Measurements from ENCODE around the gene ANXA7. TPM values are rescaled to one million over a fixed set of nuclear protein-coding genes. Genes with fewer than 3 reads are reported as not detected.
"Not testable (repeated sequence)": the region's sequence is repeated elsewhere in the genome, so short reads cannot be mapped to it uniquely, and the experiment has no call there.

ANXA7 gene
- total and polyA plus RNA-seq, 8 donors, result 63.7 to 118 (median 75.1) TPM

DNA sequence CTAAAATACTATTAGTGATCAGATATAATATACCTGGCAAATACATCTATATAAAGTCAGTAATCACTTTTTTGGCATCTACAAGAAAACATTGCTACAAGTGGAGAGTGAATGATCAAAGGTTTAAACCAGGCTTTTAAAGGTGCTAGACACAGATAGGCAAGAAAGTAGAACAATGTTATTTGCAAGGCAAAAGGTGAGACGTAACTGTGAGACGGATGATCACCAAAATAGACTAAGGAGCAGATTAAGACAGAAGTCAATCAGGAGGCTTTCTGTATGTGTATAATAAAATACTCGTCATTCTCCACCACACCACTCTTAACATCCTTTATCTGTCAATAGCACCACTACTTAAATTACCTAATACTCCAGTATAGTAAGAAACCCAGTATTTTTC lies 8.3 kb downstream of the ANXA7 start:
- intact Hi-C loops (cut with DNase I), result no loop called here

DNA sequence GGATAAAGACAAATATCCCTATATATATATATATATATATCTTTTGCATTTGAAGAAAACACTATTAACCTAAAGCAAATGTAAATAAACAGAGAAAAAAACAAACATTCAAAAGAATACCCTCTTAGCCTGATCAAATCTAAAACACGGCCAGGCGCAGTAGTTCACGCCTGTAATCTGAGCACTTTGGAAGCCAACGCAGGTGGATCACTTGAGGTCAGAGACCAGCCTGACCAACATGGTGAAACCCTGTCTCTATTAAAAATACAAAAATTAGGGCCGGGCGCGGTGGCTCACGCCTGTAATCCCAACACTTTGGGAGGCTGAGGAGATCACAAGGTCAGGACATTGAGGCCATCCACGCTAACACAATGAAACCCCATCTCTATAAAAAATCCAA lies 9.2 kb downstream of the ANXA7 start:
- Histone ChIP-seq H3K4me1 (peaks cover 0 to 21% of the 10 kb centered on the region in 2 donors), H3K36me3 (peaks cover 0 to 9% of the 10 kb centered on the region in 2 donors), H3K27ac (no peak overlapping the region), H3K9me3 (no peaks in the 10 kb centered on the region), H3K4me3 (no peak overlapping the region), H3K27me3 (no peaks in the 10 kb centered on the region)
- no peak for ATAC-seq
- intact Hi-C loops (cut with DNase I), result no loop called here
- no peak for DNase-seq
- TF ChIP-seq, protein P1, sequence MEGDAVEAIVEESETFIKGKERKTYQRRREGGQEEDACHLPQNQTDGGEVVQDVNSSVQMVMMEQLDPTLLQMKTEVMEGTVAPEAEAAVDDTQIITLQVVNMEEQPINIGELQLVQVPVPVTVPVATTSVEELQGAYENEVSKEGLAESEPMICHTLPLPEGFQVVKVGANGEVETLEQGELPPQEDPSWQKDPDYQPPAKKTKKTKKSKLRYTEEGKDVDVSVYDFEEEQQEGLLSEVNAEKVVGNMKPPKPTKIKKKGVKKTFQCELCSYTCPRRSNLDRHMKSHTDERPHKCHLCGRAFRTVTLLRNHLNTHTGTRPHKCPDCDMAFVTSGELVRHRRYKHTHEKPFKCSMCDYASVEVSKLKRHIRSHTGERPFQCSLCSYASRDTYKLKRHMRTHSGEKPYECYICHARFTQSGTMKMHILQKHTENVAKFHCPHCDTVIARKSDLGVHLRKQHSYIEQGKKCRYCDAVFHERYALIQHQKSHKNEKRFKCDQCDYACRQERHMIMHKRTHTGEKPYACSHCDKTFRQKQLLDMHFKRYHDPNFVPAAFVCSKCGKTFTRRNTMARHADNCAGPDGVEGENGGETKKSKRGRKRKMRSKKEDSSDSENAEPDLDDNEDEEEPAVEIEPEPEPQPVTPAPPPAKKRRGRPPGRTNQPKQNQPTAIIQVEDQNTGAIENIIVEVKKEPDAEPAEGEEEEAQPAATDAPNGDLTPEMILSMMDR (IDR thresholded peaks at IDR 0.05), result no peak

More for the DNA sequence above, 8.3 kb downstream of the ANXA7 start:
- Histone ChIP-seq H3K4me3 (no peak overlapping the region), H3K27me3 (no peaks in the 10 kb centered on the region), H3K36me3 (peaks cover 0 to 7% of the 10 kb centered on the region in 2 donors), H3K27ac (no peak overlapping the region), H3K4me1 (peaks cover 0 to 29% of the 10 kb centered on the region in 2 donors), H3K9me3 (no peaks in the 10 kb centered on the region)
- TF ChIP-seq, protein P1 (IDR thresholded peaks at IDR 0.05), result no peak
- no peak for DNase-seq
- ATAC-seq, result no peak

DNA sequence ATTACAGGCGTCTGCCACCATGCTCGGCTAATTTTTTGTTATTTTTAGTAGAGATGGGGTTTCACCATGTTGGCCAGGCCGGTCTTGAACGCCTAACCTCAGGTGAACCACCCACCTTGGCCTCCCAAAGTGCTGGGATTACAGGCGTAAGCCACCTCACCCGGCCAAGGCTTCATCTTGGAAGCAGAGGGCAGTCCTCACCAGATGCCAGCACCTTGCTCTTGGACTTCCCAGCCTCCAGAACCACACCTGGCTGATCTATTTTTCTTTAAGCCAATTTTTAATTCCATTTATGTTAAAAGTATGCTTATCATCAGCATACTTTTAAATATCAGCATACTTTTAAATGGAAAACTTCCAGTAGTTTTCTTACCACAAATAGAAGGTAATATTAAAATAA lies 12.2 kb downstream of the ANXA7 start:
- H3K27ac ChIP-seq, result no peak overlapping the region
- peaks cover 0 to 33% of the 10 kb centered on the region in 2 donors for H3K36me3 ChIP-seq
- TF ChIP-seq, protein P1 (IDR thresholded peaks at IDR 0.05), result no peak
- H3K27me3 ChIP-seq, result no peaks in the 10 kb centered on the region
- no peaks in the 10 kb centered on the region for H3K9me3 ChIP-seq
- peaks cover 0 to 3% of the 10 kb centered on the region in 2 donors for H3K4me1 ChIP-seq
- ATAC-seq (no peak), DNase-seq (no peak)
- intact Hi-C loops (cut with DNase I), result no loop called here
- H3K4me3 ChIP-seq, result no peak overlapping the region

DNA sequence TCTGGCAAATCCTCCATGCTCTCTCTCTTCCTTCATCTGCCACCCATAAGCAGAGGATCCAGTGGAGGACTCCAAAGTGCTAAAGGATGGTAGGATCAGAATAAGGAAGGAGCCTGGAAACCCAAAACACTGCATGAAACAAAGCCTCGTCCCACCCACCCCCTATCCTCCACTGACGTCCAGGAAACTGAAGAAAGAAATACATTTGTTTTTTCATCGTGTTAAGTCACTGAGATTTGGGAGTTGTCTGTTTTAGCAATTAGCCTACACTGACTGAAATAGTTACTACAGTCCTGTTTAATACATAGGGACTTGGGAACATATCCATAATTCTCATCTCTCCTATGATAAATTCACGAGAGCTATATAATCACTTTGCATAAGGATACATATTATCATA lies 14.8 kb downstream of the ANXA7 start:
- H3K36me3 ChIP-seq, result peaks cover 0 to 56% of the 10 kb centered on the region in 2 donors
- DNase-seq, result no peak
- intact Hi-C loops (cut with DNase I), result no loop called here
- no peak overlapping the region for H3K4me3 ChIP-seq
- no peak for ATAC-seq
- TF ChIP-seq, protein P1 (IDR thresholded peaks at IDR 0.05), result no peak
- H3K9me3 ChIP-seq, result no peaks in the 10 kb centered on the region
- no peaks in the 10 kb centered on the region for H3K4me1 ChIP-seq
- H3K27ac ChIP-seq, result no peak overlapping the region
- no peaks in the 10 kb centered on the region for H3K27me3 ChIP-seq

DNA sequence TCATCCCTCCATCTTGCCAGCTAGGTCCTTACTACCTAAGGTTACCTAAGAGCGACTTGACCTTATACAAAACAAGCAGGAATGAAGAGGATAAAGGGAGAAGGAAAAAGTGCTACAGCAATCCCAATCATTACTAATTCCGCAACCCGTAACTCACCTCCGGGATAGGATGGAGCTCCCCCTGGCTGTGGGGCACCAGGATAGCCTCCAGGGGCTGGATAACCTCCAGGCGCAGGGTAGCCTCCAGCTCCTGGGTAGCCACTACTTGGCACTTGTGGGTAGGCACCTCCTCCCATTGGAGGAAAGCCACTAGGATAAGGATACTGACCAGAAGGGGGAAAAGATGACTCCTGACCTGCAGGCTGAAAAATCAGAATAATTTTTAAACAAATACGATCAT lies 15.8 kb downstream of the ANXA7 start:
- intact Hi-C loops (cut with DNase I), result no loop called here
- Histone ChIP-seq H3K27ac (no peak overlapping the region), H3K9me3 (no peaks in the 10 kb centered on the region), H3K4me1 (no peaks in the 10 kb centered on the region), H3K4me3 (no peak overlapping the region), H3K27me3 (no peaks in the 10 kb centered on the region), H3K36me3 (peaks cover 0 to 56% of the 10 kb centered on the region in 2 donors)
- DNase-seq, result no peak
- TF ChIP-seq, protein P1 (IDR thresholded peaks at IDR 0.05), result no peak
- ATAC-seq, result no peak

DNA sequence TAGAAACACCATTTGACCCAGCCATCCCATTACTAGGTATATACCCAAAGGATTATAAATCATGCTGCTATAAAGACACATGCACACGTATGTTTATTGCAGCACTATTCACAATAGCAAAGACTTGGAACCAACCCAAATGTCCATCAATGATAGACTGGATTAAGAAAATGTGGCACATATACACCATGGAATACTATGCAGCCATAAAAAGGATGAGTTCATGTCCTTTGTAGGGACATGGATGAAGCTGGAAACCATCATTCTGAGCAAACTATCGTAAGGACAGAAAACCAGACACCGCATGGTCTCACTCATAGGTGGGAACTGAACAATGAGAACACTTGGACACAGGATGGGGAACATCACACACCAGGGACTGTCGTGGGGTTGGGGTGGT lies 19.5 kb downstream of the ANXA7 start:
- H3K27me3 ChIP-seq; intact Hi-C loops (cut with DNase I); H3K4me1 ChIP-seq; H3K27ac ChIP-seq; ATAC-seq; DNase-seq; H3K4me3 ChIP-seq; H3K9me3 ChIP-seq: not testable (repeated sequence)
- H3K36me3 ChIP-seq, result peaks cover 0 to 81% of the 10 kb centered on the region in 2 donors

All from left lung (tissue), 10 donors.